NCI-H146 treated with DMSO at 0.1 percent for 48 hours (cell line): ENCODE results near the gene PSMD11.

Experiments used
- DNase-seq: peaks from one replicate; lab custom pipeline; 2025; ENCODE audit not compliant: unreplicated experiment; lab: John Stamatoyannopoulos, UW

The PSMD11 gene

DNA sequence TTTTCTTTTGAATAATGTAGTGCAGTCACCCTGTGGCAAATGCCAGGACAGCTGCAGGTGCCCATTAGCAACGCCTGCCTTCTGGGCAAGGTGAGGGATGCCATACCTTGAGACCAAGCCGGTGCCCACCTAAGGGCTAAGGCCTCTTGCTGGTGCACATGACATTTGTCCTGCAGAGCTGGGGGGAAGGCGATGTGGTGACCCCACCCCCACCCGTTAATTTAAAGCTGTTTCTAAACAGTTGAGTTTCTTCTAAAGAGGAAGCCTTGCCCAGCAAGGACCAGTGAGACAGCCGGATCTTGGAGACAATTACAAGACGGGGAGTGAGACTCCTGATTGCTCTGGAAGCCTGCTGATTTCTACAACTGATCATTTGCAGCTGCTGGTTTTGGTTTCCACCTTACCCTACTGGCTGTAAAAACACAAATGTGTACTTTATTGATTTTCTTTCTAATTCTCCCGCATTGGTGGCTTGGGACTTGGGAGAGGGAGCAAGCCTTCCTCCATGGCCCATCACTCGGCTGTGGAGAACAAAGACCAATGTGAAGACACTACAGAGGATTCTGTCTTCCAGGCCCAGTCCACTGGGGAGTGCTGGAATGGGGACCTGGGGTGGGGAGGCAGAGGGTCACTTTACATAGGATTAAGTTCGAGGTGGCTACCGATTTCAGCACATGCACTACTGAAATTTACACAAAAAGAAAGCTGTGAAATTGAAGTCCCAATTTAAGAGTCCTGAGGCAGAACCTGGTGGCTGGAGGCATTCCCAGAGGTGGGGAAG, 45.2 kb downstream of the PSMD11 start:
- peak; percentile 15 for DNase-seq

DNA sequence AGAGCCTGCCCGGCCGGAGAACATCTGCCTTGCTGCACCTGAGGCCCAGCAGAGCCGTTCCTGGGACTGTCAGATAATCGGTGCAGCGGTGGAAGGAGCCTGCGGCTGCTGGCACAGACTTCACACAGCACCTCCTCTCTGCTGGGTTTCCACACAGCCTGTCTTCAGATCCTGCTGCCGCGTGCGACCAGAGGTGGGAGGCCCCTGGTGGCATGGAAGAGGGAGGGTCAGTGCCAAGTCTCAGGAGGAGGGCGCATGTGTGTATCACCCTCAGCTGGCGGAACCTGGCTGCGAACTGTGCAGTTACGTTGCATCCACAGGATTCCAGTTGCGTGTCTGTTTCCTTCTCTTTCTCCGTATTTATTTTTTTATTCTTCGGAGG, 45.8 kb downstream of the PSMD11 start:
- DNase-seq: no peak

DNA sequence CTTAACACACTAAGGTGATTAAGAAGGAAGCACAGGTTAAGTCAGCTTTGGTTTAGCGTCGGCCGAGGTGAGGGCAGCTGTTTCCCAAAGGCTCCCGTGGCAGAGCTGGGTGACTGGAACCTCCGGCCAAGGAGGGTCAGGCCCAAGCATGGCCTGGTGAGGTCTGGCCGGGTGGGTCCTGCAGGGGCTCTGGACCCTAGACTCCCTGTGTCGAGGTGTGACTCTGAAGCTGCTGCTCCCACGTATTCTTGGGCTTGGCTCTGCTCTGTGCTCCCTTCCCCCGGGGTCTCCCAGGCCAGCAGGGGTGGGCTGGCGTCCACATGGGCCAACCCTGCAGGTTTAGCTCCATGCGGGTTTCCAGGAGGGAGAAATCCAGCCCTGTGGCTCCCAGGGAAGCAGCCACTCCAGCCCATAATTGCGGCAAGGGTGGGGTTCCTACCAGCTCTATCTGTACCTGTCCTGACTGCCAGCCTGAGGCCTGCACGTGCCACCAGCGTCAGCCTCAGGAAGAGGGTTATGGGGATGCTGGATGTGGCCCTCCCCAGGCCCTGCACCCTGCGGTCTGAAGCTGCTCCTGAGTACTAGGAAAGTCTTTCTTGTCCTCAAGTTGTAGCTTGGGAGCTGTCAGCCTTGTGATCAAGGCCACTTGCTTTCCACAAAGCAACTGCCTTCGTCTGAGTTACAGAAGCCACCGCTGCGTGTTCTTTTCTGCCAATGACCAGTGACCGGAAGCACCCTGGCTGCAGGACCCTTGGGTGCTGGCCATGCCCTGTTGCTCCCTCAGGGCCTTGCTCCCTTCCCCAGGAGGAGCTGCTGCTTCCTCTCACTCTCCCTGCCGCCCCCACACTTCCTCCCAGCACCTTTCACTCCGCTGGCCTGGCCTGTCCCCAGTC, 47.3 kb downstream of the PSMD11 start:
- no peak for DNase-seq

DNA sequence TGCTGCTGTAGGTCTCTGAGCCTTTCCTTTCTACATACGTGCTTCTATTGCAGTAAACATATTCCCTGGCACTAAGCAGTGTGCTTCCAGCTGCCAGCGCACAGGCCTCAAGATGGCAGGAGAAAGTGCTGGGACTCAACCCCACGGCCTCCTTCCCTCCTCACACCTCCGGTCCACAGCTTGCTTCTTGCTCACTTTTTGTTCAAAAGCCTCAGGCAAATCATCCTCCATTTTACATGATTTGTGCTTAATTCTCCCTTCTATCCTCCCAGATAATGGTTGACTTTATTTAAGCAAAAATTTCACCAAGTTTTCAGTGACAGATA, 47.9 kb downstream of the PSMD11 start:
- DNase-seq: no peak

DNA sequence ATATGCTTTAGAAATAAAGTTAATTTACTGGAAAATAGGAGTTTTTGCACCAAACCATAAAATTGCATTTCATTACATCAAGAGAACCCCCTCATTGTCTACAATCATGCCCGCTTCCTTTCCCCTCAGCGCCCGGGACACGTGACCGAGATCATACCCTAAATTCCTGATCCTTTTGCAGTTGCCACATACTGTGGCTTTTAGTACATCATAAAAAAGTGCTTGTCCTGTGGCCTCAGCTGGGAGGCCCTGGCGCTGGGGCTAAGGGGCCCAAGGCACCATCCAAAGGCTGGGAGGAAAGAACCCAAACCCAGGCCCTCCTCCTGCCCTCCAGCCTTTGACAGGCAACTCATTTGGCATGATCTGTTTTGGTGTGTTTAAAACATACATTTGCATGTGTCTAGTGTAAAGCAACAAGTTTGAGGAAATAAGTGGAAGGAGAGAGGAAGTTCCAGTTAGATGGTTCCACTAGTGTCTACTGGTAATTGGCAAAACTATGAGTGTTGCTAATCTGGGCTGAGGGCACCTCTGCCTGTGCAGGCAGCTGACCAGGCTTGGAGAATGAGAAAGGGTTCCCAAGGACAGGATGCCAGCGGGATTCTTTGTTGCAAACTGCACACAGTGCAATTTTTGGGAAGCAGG, 48.5 kb downstream of the PSMD11 start:
- no peak for DNase-seq

DNA sequence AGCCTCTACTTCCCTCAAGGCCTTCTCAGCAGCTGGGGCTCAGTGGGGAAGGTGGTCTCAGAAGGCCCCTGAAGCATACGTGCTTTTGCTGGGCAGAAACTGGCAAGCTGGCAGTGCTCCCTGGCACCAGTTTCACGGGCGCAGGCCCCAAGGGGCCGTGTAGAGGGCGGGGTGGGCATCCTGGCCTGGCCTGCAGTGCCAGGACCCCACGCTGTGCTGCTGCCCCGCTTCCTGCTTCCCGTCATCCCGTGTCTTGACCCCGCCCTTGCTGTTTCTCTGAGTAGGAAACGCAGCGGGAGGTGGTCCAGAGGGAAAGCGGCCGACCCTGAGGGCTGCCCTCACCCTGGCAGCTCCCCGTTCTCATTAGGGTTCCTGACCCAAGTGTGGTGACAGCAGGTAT, 49.3 kb downstream of the PSMD11 start:
- no peak for DNase-seq

DNA sequence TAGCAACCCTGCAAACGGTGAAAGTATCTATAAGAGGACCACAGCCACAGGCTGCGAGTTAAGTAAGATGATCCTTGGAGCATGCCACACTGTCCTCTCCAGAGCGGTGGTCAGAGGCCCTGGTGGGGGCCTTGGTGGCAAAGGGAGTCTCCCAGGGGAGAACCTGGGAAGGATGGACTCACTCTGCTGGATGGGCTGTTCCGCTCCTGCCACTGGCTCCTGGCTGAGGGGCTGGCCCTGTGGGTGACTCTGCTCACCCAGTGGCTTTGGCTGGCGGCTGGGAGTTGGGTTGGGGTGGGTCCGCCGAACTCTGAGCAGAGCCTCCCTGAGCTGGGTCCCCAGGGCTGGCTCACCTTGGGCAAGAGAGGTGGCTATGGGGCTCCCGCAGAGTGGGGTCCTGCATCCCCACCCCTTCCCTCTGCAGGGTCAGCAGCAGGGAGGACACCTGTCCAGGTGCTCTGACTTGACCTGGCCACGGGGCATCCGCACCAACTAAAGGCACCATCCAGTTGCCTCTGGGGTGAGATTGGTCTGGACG, 49.7 kb downstream of the PSMD11 start:
- DNase-seq: no peak

DNA sequence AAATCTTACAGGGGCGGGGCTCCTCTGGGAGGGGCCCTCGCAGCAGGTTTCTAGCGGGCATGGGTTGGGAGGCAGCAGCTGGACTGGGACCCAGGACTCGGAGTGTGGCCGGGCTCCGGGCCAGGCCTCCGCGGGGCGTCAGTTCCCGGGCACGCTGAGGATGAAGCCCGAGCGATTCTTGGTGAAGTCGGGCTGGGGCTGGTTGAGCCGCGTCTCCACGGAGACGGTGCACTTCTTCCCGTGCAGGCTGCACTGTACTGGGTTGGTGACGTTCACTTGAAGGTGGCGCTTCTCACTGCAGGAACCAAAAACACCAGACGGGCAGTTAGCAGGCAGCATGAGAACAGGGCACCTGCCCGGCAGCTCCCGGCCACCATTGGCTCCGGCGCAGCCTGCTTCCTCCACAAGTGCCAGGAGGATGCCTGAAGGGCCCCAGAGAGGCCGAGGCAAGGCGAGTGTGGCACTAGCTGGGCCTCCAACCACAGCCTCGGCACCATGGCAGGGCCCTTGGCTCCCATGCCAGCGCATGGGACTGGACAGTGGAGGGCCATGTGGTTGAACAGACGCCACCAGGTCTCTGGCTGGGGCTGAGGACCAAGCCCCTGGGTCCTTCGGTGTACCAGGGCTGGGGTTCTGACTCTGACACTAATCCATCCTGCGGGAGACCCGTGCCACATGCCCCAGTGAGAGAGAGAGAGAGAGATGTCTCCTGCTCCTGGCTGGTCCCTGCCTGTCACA, 50.5 kb downstream of the PSMD11 start:
- peak; percentile 28 for DNase-seq

DNA sequence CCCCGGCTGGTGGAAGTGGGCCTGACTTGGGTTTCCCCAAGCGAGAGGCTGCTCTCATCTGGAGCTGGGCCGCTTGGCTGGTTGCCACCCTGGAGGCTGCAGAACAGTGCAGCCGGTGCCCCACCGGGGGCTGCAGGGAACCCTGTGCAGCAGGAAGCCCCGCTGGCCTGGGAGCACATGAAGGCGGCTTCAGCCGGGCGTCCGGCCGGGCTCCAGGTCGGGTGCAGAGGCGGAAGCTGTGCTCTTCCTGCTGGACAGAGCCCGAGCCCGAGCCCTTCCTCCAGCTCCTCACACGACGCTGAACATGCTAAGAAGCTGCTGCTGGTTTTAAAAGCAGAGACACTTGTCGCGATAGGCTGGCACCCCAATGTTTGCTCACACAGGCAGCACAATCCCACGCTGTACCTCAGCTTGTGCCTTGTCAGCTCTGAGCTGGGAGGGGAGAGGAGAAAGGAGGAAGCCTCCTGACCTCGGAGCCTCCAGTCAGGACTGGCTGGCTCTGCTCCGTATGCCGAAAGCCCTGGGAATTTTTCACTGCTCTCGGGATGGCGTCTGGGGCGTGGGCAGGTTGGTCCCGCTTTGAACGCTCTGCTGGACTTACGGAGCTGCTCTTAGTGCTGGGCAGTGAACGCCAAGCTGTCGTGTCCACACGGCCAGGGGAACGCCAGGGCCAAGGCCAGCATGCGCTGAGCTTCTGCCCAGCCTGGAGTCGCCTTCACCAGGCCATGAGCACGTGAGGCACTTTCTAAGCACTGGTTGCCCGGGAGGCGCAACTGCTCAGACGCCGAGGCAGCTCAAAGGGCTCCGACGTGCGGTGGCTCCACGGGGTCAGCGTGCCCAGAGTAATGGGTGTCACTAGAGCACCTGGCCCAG, 51.3 kb downstream of the PSMD11 start:
- no peak for DNase-seq

DNA sequence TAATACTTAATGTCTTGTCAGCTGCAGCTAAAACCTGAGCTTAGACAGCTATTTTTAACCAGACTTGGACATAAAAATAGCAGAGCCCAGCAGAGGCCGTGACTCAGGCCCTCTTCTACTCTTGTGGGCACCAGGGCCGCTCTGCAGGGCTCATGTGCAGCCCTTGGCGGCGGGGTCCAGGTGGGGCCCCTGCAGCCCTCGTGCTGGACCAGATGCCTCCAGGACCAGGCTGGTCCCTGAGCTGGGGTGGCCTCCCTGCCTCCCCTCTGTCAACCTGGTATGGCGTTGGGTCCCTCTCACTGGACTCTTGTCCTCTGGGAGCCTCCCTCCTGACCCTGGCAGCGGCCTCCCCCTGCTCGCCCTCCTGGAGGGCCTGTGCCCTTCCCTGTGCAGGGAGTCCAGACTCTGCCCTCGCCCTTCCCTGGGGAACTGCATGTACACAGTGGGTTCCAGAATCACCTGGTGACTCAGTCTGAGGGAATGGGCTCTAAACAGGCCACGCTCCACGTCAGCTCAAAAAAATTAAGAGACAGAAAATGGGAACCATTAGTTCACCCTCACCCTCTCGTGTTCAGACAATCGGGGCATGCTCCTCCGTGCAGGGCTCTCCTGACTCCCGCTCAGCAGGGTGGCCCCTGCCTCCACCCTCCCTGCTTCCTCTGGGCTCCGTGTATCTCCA, 52.2 kb downstream of the PSMD11 start:
- DNase-seq: no peak

DNA sequence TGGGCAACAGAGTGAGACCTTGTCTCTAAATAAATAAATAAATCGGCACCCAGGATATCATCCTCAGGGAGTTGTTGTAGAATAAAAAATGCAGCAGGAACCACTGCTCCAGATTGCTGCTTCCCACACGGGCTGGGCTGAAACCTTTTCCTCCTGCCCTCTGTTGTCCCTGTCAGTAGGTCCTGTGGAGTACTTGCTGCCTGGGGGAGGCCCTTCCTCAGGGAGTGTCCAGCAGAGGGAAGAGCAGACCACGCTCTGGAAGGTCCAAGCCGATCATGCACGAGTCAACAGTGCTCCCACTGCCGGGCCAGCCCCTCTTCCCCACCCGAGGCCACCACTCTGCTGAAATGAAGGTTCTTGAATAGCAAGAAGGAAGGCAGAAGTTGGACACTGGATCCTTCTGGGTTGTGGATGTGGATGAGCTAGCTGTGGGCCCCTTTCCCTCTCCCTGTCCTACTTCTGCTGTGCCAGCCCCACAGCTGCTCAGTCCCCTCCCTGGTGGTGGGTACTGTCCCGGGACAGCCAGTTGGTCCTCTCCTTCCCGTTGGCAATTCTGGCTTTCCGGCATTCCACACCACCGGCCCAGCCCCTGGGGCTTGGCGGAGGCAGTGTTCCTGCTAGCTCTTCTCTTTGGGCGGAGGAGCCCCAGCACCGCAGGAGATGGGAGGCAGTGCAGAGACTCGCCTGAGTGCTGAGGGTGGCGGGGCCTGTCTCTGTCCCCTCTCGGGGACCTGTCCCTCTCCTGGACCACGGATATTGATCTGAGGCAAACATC, 53.3 kb downstream of the PSMD11 start:
- no peak for DNase-seq

DNA sequence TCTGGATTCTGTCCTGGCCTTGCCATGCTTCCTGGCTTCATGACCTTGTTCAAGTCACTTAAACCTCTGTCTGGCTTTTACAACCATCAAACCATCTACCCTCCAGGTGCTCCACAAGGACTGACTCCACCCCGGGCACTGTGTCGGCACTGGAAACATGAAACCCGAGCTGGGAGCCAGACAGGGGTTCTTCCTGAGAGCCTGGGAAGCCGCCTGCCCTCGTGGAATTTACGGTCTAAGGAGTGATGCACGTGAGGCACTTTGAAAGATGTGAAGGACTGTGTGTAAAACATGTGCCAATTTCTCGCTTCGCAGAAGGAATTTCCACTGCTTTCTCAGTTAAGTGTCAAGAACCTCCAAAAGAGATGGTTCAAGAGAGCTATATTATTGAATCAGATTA, 54.1 kb downstream of the PSMD11 start:
- DNase-seq: peak; percentile 27

DNA sequence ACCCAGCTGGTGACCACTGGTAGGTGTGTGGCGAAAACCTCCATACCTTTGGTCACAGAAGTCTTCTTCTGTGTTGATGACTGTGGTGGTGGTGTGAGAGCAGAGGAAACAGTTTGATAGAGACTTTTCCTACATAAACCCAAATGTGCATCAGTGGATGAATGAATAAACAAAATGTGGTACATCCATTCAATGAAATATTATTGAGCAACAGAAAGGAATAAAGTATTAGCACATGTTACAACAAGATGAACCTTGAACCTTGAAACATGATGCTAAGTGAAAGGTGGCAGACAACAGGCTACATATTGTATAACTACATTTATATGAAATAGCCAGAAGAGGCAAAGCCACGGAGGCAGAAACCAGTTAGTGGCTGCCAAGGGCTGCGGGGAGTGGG, 57.7 kb downstream of the PSMD11 start:
- no peak for DNase-seq

DNA sequence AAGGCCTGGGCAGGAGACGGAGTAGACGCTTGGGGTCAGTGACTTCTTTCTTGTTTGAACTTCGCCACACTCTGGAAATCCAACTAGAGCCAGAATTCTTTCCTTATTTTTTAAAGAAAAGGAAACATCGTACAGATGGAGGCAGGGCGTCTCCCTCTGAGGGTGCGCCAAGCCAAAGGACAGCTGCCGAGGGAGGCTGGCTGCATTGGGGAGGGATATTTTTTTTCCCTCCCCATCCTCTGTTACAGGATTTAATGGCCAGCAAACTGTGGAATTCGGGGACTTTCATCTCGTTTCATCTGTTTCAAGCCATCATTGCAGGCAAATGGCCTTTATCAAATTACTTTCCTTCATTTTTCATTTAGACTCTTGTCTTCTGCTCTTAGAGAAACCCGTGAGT, 58.4 kb downstream of the PSMD11 start:
- DNase-seq: no peak

DNA sequence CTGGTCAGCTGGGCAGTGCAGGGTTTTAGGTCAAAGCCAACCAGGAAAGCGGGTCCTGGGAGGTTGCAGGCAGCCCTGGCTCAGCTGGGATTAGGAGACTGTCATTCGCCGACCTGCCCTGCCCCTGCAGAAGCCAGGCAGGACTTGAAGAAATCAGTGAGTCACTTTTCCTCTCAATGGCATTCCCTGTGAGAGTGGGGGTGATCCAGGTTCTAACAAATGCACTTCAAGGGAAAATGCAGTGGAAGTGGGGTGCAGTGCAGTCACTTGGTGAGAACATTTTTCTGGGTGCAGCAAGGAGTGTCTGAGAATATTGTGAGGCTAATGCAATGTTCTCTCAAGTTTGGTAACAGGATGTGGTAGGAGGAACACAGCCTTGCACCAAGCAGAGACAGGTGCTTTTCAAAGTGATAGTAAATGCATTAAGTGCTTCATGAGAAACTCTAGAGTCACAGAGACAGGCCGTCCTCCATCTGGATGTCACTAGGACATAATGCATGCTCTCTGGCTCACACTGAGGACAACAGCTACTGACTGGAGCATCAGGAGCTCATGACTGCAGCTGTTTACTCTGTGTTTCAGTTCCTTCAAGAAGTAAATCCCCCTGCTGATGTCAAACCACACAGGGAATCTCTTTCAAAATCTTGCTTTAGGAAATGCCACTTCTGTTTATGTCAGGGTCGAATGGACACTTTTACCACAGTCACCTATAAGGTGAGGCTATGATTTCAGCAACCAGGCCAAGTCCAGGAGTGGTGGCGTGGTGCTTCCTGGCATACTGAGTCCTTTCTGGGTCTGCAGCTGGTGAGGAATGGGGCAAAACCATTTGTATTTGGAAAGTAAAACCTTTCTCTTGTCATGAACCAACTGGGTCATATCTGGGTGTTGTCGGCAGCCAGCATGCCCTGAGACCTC, 59.2 kb downstream of the PSMD11 start:
- no peak for DNase-seq

DNA sequence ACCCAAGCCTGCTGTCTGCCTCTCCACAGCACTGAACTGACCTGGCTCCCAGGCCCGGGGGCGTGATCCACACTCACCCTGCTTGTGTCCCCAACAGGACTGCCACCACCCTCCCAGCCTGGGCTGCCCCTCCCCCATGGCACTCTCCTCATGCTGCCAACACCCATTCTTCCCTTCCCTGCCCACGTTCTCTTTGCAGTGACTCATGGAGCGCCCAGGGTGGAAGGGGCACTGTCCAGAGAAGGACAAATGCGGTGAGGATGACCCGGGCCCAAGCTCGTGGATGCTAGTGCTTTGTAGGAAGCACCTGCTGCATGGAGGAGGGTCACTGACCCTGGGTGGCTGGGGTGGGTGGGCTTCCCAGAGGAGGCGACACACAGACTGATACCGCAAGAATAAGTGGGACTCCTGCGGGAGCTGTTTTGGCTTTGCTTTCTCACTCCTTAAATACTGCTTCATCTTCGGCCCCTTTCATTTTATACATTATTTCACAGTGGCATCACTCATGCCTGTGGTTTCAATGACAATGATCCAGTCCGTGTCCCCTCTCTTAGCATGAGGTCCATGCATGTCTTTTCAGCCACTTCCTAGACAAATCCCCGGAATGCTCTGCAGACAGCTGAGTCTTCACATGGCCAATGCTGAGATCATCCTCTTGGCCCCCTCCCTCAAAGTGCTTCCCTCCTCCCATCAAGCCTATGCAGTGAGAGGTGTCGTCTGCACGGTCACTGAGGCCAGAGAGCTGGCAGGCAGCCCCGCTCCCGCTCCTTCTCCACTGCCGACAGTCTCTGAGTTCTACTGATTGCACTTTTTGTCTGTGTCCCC, 60.1 kb downstream of the PSMD11 start:
- no peak for DNase-seq

DNA sequence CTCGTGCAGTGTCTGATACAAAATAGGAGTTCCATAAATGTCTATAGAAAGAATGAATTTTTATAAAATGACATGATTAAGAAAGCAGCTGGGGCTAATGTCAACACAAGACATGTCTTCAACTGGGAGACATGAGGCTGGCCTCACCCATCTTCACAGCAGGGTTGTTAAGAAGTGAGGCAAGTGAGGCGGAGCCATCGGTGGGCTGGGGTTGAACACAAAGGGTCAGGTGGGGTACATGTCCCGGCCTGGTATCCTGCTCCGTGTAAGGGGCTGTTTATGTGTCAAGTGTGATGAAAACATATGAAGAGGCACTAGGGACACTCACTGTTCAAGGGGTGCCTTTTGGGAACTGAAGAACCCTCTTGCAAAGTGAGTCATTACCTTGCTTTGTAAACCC, 64.6 kb downstream of the PSMD11 start:
- no peak for DNase-seq
